Sciatic nerve (tissue), 2 donors: Measurements from ENCODE around the gene AATF. TPM values are rescaled to one million over a fixed set of nuclear protein-coding genes. Genes with fewer than 3 reads are reported as not detected.
A peak's percentile ranks its signal among the peaks of the same experiment; 100 is the strongest.

Experiments used
- ATAC-seq: fragments of 200-7000 bp; cut with Tn5 transposase; one replicate; pipeline ENCODE4 v1.9.1; 2020; ENCODE audit warnings: mild to moderate bottlenecking, moderate library complexity
- DNase-seq: peaks from one replicate; pipeline ENCODE4 v3.0.0-alpha.2; 2020; ENCODE audit warnings: low spot score
- intact Hi-C: fragments of 100-400 bp; cut with DNase I; formaldehyde crosslinking; loops from one replicate; pipeline ENCODE4 v1.14.2; 2022
- total RNA-seq: library from RNA; stranded (reverse); fragmentation: NEBNext Ultra II Directional; extraction: Animal tissue kit (Norgen Biotek cat#: 25700); gene quantifications from one replicate; pipeline ENCODE4 v1.2.1, GENCODE V29; 2021
- donor health status: DM: no; HTN: no; CAD: no.
- donor health status: DM: no; HTN: no; CAD: no.

The AATF gene, protein sequence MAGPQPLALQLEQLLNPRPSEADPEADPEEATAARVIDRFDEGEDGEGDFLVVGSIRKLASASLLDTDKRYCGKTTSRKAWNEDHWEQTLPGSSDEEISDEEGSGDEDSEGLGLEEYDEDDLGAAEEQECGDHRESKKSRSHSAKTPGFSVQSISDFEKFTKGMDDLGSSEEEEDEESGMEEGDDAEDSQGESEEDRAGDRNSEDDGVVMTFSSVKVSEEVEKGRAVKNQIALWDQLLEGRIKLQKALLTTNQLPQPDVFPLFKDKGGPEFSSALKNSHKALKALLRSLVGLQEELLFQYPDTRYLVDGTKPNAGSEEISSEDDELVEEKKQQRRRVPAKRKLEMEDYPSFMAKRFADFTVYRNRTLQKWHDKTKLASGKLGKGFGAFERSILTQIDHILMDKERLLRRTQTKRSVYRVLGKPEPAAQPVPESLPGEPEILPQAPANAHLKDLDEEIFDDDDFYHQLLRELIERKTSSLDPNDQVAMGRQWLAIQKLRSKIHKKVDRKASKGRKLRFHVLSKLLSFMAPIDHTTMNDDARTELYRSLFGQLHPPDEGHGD
- 41.5 TPM for total RNA-seq

DNA sequence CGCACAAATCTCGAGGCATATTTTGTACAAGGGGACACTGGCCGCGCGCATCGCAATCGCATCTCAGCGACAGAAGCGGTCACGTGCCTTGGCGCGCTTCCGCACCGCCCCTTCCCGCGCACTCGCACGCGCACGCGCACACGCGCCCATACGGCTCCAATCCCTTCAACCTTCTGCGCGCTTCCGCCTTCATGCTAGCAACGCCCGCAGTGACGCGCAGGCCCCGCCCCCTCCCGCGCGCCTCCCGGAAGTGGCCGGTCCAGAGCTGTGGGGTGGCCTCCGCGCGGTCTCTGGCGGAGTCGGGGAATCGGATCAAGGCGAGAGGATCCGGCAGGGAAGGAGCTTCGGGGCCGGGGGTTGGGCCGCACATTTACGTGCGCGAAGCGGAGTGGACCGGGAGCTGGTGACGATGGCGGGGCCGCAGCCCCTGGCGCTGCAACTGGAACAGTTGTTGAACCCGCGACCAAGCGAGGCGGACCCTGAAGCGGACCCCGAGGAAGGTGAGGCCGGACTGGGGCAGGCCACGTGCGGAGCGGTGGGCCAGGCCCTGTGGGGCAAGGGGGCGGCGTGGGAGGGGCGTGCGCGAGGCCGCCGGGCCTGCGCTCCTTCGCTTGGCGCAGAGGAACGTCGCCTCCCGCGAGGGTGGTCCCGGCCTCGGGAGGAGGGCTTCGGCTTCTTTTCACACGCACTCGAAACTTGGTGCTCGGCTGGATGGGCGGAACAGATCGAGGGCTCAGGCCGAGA is at the start of gene AATF:
TSS of gene AATF (plus strand) at position 238 of the 744 bp plus-strand sequence. CDS start at position 410, 172 bp downstream.
- DNase-seq (peak; percentile 98), ATAC-seq (peak; percentile 100)
- intact Hi-C loops = no loop called here

DNA sequence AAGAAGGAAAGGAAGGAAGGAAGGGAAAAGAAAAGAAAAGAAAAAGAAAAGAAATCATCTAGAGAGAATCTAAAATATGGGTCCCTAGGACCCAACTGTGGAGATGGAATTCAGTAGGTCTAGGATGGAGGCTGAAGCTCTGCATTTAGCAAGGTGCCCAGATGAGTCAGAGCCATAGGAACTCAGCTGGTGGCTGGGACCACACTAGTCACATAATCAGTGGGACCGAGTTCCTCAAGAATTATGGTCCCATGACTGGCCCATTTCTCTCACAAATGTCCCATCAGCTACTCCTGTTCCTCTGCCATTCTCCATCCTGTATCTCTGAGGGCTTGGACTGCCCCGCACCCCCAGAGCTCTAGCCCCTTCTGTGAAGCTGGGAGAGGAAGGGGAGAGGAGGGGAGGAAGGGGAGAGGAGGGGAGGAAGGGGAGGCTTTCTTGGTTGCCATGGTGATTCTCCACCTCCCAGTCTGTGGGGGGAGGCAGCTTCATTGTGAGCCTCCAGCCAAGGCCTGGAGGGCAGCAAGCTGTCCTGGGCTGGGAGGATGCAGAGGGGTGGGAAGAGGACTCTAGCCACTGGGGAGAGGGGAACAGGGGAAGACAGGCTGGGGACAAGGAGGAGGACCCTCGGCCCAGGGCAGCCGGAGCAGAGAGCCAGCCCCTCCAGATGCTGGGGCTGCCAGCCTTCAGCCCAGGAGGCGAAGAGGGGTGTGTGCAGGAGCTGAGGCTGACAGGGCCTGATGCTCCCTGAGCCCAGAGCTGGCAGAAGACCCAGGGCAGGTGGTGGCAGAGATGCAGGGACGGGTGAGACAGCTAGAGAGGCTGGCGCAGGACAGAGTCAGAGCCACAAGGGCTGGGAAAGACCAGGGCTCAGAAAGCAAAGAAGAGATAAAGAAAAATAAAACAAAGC is 49.2 kb upstream of the AATF start:
- intact Hi-C loops = no loop called here
- ATAC-seq (no peak), DNase-seq (no peak)

DNA sequence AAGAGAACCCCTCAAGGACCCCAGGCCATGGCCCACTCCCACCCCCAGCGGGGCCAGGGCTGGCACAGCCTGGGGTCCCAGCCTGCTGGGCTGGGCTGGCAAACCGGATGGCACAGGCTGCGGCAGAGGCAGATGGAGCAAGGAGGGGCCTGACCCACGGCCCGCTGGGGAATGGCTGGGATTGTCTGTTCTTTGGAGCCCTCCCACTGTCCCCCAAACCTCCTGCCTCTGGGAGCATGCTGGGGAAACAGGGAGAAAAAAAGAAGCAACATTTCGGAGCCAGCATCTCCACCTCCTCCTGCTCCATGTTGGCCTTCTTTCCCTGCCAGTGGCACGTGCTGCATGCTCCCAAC is 48.6 kb upstream of the AATF start:
- DNase-seq (no peak), ATAC-seq (no peak)
- intact Hi-C loops = no loop called here

DNA sequence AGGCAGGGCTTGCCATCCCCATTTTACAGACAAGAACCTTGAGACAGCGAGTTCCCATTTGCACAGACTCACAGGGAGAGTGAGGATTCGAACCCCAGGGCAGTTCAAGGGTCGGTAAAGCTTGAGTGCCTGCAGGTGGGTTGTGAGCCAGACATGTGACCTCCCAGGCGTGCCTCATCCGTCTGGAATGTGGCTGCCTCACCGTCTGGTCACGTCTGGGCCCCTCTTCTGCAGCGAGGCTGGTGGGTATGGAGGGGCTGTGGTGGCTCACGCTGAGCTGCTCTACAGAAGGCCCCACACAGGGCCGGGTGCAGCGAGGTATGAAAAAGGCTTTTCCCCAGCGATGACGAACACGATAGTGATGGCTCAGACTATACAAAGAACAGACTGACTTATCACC is 47.2 kb upstream of the AATF start:
- ATAC-seq = no peak
- intact Hi-C loops = no loop called here
- DNase-seq = no peak

DNA sequence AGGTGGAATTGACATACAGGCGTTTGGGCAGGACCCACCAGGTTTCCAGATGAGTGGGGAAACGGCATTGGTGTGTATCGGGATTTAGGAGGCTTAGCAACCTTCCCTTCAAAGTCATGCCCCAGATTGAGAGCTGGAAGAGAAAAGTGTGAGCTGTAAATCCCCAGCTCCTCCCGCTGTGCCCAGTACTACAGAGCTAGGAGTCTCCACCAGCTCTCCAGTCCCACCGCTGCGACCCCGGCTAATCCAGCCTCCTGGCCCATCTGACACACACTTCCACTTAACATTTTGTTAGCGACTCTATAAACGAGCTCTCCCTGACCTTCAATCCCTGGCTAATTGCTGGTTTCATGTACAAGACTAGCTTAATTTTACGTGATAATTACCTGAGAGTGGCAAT is 41.3 kb upstream of the AATF start:
- intact Hi-C loops = no loop called here
- ATAC-seq (no peak), DNase-seq (no peak)

DNA sequence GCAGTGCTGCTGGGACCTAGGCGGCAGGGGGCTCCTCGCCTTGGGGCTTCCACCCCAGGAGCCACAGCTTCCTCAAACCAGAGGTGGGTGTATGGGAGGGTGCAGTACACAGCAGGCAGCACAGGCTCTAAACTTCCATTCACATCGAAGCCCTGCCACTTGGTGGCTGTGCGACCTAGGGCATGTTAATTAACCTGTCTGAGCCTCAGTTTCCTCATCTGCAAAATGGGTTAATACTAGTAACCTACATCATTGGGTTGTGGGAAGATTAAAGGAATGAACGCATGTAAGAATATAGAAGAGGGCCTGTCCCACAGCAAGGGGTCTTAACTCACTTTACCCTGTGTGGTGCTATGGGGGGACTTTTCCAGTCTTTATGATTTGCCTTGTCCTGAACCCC is 38.2 kb upstream of the AATF start:
- intact Hi-C loops = no loop called here
- ATAC-seq = no peak
- DNase-seq = no peak

DNA sequence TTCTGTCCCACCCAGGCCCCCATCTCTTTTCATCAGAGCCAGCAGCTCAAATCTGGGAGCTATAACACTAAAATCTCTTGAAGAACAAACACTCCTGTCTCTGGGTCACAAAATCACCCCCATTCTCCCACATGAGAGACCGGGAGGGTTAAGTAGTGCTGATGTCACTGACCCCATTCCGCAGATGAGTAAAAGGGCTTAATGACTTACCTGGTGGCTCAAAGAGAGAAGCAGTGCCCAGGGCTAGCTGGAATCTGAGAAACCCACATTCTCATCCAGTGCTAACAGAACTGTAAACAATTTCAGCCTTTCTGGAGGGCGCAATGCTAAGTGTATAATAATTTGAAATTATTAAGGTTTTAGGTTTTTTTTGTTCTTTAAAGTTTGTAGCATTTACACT is 37.8 kb upstream of the AATF start:
- DNase-seq (no peak), ATAC-seq (no peak)
- intact Hi-C loops = no loop called here

DNA sequence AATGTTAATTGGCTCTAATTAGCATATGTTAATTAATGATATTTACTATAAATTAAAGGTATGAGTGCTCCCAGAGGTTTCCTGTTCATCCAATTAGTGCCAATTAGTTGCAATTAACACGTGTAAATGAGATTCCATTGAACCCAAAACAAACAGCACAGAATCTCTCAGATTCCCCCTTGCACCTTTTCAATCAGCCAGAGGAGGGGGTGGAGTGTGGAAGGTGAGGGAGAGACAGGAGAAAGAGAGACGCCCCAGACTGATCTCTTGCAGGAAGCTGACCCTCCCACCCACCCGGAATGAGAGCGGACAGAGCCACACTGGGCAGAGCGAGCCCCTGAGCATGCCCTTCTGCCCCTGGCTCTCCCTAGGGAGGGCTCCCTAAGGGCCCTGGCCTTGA is 35.6 kb upstream of the AATF start:
- ATAC-seq (no peak), DNase-seq (no peak)
- intact Hi-C loops = no loop called here

DNA sequence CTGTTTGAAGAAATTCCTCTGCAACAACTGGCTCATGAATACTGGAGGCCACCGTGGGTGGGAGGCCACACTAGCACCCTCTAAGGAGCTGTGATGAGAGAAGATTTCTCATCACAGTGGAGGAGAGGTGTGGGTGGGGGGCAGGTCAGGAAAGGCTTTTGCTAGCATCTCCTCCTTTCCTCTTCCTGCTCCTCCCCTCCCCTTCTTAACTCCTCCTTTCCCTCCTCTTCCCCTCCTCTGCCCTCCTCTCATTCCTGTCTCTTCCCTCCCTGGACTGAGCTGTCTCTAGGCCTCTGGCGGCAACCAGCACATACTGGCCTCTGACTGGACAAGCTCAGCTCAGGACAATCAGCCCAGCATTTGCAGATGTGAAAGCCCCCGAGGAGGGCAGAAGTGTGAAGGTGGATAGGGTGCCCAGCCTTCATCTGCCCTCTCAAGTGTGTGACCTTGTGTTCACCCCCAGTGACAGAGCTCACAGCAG is 30.5 kb upstream of the AATF start:
- intact Hi-C loops = no loop called here
- DNase-seq (no peak), ATAC-seq (peak; percentile 28)

DNA sequence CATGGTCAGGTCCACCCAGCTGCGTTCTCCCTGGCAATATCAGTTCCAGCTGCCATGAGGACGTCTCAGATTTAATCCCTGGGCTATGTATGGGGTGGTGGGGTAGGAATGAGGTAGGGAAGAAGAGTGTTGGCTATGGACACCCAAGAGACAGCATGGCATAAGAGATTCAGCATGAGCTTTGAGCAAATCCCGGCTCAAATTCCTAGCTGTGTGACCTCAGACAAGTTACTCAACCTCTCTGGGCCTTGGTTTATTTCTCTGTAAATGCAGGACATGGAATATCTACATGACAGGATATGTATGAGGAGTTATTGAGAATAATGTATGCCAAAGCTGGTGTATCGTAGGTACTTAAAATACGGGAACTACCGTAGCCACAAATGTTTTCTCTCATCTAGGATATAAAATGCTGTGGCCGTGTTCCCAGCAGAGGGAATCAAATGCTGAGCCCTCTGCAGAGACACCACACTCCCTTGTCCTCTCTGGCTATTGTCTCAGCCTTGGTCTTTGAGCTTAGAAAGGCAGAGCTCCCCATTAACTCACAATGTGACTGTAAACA is 29.3 kb upstream of the AATF start:
- ATAC-seq (no peak), DNase-seq (no peak)
- intact Hi-C loops = no loop called here

DNA sequence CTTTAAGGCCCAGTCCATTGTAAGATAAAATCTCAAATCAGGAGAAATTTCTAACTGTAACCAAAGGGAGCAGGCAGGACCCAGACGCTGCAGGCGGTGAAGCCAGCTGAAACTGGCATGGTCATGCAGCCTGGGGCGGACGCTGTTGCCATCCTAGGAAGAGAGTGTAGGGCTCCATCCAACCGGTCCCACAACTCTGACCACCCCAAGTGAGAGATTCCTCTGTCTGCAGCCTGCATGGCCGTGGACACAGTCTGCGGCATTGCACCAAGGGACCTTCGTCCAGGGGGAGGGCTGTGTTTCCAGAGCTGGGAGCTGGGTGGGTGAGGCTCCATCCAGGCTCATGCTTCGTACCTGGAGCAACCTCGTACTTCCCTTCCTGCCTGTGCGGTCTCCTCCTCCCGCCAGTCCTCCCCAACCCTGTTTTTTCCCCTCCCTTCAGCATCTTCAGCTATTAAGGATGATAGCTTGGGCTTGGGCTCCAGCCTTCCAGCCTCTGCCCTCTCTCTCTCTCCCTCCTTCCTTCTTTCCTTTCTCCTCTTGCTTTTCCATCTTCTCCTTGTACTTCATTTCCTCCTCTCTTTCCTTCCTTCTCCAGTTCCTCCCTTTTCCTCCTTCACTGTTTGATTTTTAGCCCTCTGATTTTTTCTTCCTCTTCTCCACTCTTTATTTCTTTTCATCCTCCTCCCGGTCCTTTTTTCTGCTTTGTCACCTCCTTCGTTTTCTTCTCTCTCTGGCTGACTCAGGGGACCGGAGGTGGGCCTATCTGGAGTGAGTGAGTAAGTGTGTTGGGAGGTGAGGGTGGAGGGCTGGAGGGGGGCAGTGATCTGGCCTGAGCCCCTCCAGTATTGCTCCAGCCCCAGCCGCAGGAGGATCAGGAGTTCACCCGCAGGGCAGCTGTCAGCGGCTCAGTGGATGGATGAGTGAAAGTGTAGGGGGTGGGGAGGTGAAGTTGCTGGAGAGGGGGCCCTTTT is 28.4 kb upstream of the AATF start:
- DNase-seq (no peak), ATAC-seq (no peak)
- intact Hi-C loops = no loop called here

DNA sequence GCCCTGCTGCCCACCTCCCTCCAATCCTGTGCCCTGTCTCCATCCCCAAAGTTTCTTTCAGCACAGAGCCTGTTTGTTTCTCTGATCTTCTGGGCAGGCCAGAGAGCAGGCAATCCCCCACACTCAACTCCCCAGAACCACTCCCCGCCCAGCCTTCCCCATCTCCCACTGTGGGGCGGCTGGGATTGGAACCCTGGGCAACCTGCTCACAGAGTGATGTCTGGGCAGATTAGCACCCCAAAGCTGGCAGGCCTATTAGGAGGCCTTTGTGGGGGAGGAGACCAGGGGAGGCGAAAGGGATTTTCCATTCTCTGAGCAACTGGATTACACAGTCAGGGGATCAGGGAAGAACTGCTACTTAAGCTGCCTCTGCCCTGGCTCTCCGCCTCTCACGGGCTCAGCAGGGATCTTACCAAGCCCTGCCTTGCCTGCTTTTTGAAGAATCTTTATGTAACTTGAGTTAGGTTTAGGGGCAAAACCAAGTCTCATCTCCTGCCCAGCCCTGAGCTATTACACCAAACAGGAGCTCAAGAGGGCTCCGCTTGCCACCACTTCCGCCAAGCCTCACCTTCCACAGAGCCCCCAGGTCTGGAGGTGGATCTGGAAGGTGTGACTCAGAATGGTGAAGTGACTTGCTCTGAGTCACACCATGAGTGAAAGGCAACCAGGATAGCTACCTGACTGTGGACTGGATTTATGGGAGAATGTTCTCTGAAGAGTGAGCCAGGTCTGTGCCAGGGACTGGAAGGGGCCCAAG is 27.5 kb upstream of the AATF start:
- no peak for ATAC-seq
- intact Hi-C loops = no loop called here
- DNase-seq = no peak

DNA sequence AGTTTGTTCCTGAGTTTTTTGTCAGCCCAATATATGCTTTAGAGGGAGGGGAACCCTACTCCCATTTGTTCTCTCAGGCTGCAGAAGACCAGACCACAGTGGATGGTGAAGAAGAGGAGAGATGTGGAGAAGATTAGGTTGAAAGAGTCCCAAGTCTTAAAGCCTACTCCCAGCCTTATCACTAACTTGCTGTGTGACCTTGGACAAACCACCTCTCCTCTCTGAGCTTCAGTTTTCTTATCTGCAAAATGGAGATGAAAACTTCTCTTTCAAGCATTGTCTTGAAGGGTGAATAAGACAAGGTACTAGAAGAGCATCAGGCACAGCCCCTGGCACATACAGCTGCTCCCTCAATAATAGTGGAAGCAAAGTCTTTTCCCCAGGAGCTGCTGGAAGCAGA is 26.6 kb upstream of the AATF start:
- ATAC-seq = no peak
- intact Hi-C loops = no loop called here
- DNase-seq = no peak

DNA sequence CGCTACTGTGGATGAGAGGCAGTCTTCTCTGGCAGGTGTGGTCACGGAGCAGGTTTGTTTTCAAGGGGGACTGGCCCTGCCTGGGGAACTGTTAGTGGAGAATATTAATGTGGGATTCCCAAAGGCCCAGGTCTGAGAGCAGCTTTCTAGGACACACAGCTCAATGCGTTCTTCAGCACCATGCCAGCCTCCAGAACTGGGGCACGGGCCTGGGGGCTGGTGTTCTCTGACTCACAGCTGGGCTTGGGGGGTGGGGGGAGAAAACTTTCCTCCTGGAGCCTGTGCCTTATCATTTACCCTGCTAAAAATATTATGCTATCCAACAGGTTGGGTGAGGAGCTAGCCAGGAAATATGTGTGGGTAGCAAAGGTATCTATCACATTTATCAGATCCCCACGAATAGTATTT is 24.9 kb upstream of the AATF start:
- DNase-seq (peak; percentile 15), ATAC-seq (no peak)
- intact Hi-C loops = no loop called here

DNA sequence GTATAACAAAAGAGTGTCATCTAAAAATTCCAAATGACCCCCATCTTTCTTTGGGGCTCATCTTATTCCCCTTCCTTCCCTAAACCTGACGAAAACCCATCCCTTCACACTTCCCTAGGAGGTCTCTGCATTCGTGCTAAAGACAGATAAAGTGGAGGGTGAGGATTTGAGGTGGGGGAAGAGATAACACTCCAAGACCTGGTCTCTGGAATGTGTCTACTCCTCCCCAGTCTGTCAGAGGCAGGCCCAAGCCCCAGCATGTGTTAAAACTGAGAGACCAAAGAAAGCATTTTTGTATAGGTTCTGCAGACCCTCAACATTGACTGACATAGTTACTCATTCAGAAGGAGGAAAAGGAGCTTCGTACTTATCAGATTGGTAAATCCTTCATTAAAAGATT is 22.5 kb upstream of the AATF start:
- ATAC-seq = no peak
- no peak for DNase-seq
- intact Hi-C loops = no loop called here

DNA sequence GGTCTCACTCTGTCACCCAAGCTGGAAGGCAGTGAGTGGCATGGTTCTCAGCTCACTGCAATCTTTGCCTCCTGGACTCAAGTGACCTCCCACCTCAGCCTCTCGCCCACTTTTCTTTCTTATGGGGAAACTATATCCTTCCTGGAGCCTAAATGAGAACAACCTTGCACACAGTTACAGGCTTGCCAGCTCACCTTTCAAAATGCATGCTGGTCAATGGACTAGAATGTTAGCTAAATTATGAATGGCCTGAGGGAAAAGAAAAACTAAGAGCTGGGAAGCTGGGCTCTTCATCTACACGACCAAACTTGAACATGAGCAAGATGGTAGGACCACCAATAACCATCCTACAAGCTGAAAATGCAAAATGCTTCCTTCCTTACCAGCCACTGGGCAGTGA is 22.1 kb upstream of the AATF start:
- intact Hi-C loops = no loop called here
- no peak for DNase-seq
- no peak for ATAC-seq
